GM19099 (cell line): ENCODE data around the gene ETS2.

Source experiments
- POLR2A ChIP-seq: IDR thresholded peaks from 3 replicates; pipeline ENCODE4 v1.6.1; 2011; ENCODE audit warnings: low read depth; ENCODE audit not compliant: insufficient read length; ENCODE audit errors: extremely low read depth

ETS2 gene

GRCh38 chr21:38817371-38818324, 11.9 kb downstream of the ETS2 start:
- no peak for TF ChIP-seq POLR2A

- no peak for TF ChIP-seq POLR2A
Observed at GRCh38 chr21:38818325-38818723, 12.6 kb downstream of the ETS2 start.

GRCh38 chr21:38819051-38819718, 13.5 kb downstream of the ETS2 start:
- no peak for TF ChIP-seq POLR2A

- no peak for TF ChIP-seq POLR2A
Observed at GRCh38 chr21:38819719-38820159, 14.0 kb downstream of the ETS2 start.

GRCh38 chr21:38820471-38821239, 14.9 kb downstream of the ETS2 start:
- no peak for TF ChIP-seq POLR2A

- TF ChIP-seq POLR2A, result no peak
Observed at GRCh38 chr21:38821248-38821647, 15.5 kb downstream of the ETS2 start.

- no peak for TF ChIP-seq POLR2A
Observed at GRCh38 chr21:38821959-38822682, 16.4 kb downstream of the ETS2 start.

- no peak for TF ChIP-seq POLR2A
Observed at GRCh38 chr21:38822778-38823238, 17.1 kb downstream of the ETS2 start.

- no peak for TF ChIP-seq POLR2A
Observed at GRCh38 chr21:38823737-38824123, 18.0 kb downstream of the ETS2 start.

- no peak for TF ChIP-seq POLR2A
Observed at GRCh38 chr21:38824124-38824822, 18.5 kb downstream of the ETS2 start.

GRCh38 chr21:38825269-38825668, 19.5 kb downstream of the ETS2 start:
- TF ChIP-seq POLR2A, result no peak

GRCh38 chr21:38825921-38826320, 20.2 kb downstream of the ETS2 start:
- TF ChIP-seq POLR2A, result no peak

GRCh38 chr21:38830671-38831525, 25.2 kb downstream of the ETS2 start:
- no peak for TF ChIP-seq POLR2A
